WTC11 (cell line): Measurements from ENCODE around the gene NCBP2. TPM values are rescaled to one million over a fixed set of nuclear protein-coding genes. Genes with fewer than 3 reads are reported as not detected.

Experiments used
- ATAC-seq: fragments of 200-7000 bp; cut with Tn5 transposase; 2 replicates; pipeline ENCODE4 v1.10.0; 2021; ENCODE audit warnings: mild to moderate bottlenecking, moderate library complexity
- CTCF ChIA-PET: fragments of 300-600 bp; sonication (Branson Sonifier 250); formaldehyde crosslinking; loops from one replicate; lab custom pipeline; 2021; ENCODE audit warnings: antibody characterized with exemption; lab: Charles Lee
- POLR2A ChIA-PET: fragments of 350-600 bp; sonication (Branson Sonifier 250); formaldehyde crosslinking; loops from one replicate; lab custom pipeline; 2021; ENCODE audit warnings: antibody characterized with exemption; lab: Charles Lee
- DNase-seq: peaks from one replicate; pipeline ENCODE4 v3.0.0; 2021; ENCODE audit warnings: low spot score
- H3K27ac Mint-ChIP-seq: 2 replicates; pipeline ENCODE4 v1.8.0; 2021; ENCODE audit warnings: mixed read lengths
- H3K27me3 Mint-ChIP-seq: 2 replicates; pipeline ENCODE4 v1.8.0; 2021; ENCODE audit warnings: low read depth, mild to moderate bottlenecking, moderate library complexity, mixed read lengths
- H3K36me3 Mint-ChIP-seq: 2 replicates; pipeline ENCODE4 v1.8.0; 2021; ENCODE audit warnings: mixed read lengths
- H3K4me1 Mint-ChIP-seq: 2 replicates; pipeline ENCODE4 v1.8.0; 2022; ENCODE audit warnings: mixed read lengths
- H3K4me3 Mint-ChIP-seq: 2 replicates; pipeline ENCODE4 v1.8.0; 2021; ENCODE audit warnings: mild to moderate bottlenecking, moderate library complexity, mixed read lengths
- H3K9me3 Mint-ChIP-seq: 2 replicates; pipeline ENCODE4 v1.8.0; 2021; ENCODE audit warnings: mixed read lengths
- ATF1 ChIP-seq: sonication (generic); formaldehyde crosslinking; IDR thresholded peaks from 2 replicates; pipeline ENCODE4 v1.8.1; 2023; ENCODE audit warnings: mild to moderate bottlenecking, moderate library complexity, missing genetic modification reagents
- CREB1 ChIP-seq: sonication (generic); formaldehyde crosslinking; IDR thresholded peaks from 2 replicates; pipeline ENCODE4 v1.8.0; 2023; ENCODE audit warnings: mild to moderate bottlenecking, missing genetic modification reagents
- GABPB1 ChIP-seq: sonication (generic); formaldehyde crosslinking; IDR thresholded peaks from 2 replicates; pipeline ENCODE4 v1.8.1; 2023; ENCODE audit warnings: mild to moderate bottlenecking, missing genetic modification reagents
- IRF2 ChIP-seq: sonication (generic); formaldehyde crosslinking; IDR thresholded peaks from 2 replicates; pipeline ENCODE4 v1.8.0; 2022; ENCODE audit warnings: low read depth, missing genetic modification reagents, borderline replicate concordance
- JAZF1 ChIP-seq: fragments of 250-450 bp; sonication (Bioruptor Pico); IDR thresholded peaks from 2 replicates; pipeline ENCODE4 v1.9.0; 2021; ENCODE audit warnings: moderate library complexity, mild to moderate bottlenecking, inconsistent platforms
- SMAD4 ChIP-seq: sonication (generic); formaldehyde crosslinking; IDR thresholded peaks from 2 replicates; pipeline ENCODE4 v1.8.0; 2022; ENCODE audit warnings: mild to moderate bottlenecking, missing genetic modification reagents
- SOX15 ChIP-seq: fragments of 250-450 bp; sonication (Bioruptor Pico); IDR thresholded peaks from 2 replicates; pipeline ENCODE4 v1.9.0; 2021; ENCODE audit warnings: mild to moderate bottlenecking
- ZNF219 ChIP-seq: sonication (generic); formaldehyde crosslinking; IDR thresholded peaks from 2 replicates; pipeline ENCODE4 v1.8.0; 2023; ENCODE audit warnings: missing genetic modification reagents, mild to moderate bottlenecking, borderline replicate concordance
- total RNA-seq: library from RNA; stranded (reverse); gene quantifications from 3 replicates; pipeline ENCODE4 v1.2.3, GENCODE V29; 2021
- TF ChIP-seq, protein P1 (sequence below): sonication (generic); formaldehyde crosslinking; IDR thresholded peaks from 2 replicates; pipeline ENCODE4 v1.8.1; 2023; ENCODE audit warnings: mild to moderate bottlenecking, missing genetic modification reagents, moderate library complexity
- TF ChIP-seq, protein P2 (sequence below): sonication (generic); formaldehyde crosslinking; IDR thresholded peaks from 2 replicates; pipeline ENCODE4 v1.8.0; 2023; ENCODE audit warnings: mild to moderate bottlenecking, missing genetic modification reagents
- TF ChIP-seq, protein P3 (sequence below): fragments of 250-450 bp; sonication (Bioruptor Pico); IDR thresholded peaks from 2 replicates; pipeline ENCODE4 v2.1.2; 2022; ENCODE audit warnings: mild to moderate bottlenecking, moderate library complexity
- TF ChIP-seq, protein P4 (sequence below): fragments of 250-450 bp; sonication (Bioruptor Pico); IDR thresholded peaks from 2 replicates; pipeline ENCODE4 v1.9.0; 2021; ENCODE audit warnings: moderate library complexity, mild to moderate bottlenecking, inconsistent platforms, borderline replicate concordance
- TF ChIP-seq, protein P5 (sequence below): sonication (generic); formaldehyde crosslinking; IDR thresholded peaks from 2 replicates; pipeline ENCODE4 v1.8.1; 2023; ENCODE audit warnings: mild to moderate bottlenecking, moderate library complexity, missing genetic modification reagents
- TF ChIP-seq, protein P6 (sequence below): fragments of 200-600 bp; IDR thresholded peaks from 2 replicates; pipeline ENCODE4 v1.8.0; 2022; ENCODE audit warnings: antibody characterized with exemption
- TF ChIP-seq, protein P7 (sequence below): sonication (generic); formaldehyde crosslinking; IDR thresholded peaks from 2 replicates; pipeline ENCODE4 v1.8.0; 2023; ENCODE audit warnings: missing genetic modification reagents, mild to moderate bottlenecking, borderline replicate concordance

The NCBP2 gene
- total RNA-seq, 1 experiment from 2014 or later, result 96.9 TPM

DNA sequence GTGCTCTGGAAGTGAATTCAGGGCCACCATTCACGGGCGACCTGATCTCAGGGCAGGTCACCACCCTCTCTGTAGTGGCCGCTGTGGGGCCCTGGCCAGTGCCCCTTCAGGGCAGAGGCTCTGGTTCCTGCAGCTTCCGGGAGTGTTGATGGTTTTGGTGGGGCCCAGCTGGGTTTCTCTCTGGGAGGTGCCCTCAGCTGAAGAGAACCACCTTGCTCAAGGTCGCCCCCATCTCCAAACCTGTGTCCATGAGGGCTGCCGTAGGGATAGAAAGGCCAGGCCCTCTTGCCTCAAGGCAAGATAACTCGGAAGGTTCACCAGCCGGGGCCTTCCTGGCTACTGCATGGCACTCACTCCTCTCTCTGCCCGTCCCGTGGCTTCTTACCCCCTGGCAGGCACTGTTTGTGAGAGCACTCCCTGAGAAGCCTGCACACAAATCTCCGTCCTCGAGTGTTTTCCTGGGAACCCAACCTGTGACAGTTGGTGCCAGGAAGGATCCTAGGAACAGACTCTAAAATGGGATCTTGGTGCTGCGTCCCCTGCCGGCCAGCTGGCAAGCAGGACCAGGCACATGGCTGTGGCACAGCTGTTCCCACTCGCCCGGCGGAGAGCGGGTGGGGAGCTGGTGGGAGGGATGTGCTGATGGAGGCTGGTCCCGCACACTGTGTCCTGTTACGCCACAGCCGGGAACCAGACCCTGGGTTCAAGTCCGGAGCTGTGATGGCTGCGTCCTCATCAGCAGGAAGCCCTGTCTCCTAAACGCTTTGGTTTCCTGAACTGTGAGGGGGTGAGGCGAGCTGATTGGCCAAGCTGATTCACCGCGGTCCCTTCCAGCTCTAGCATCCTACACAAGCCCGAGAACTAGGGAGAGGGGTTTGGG is 49.5 kb upstream of the NCBP2 start:
- no peak overlapping the region for H3K27ac Mint-ChIP-seq
- 0 out of 2 replicates have a peak, but pooled peaks cover 2% of the 10 kb centered on the region for H3K9me3 Mint-ChIP-seq
- no peaks in the 10 kb centered on the region for H3K36me3 Mint-ChIP-seq
- ChIA-PET CTCF (interaction anchor here (0.6 to 2.4 kb wide), 4 partner anchors 12 to 196 kb away, joined by 4 to 6 read pairs (median 4); partner anchors contain the start of gene MELTF), POLR2A (no interaction called here)
- H3K4me1 Mint-ChIP-seq, result 0 out of 2 replicates have a peak, but pooled peaks cover 2% of the 10 kb centered on the region
- ATAC-seq (no peak), DNase-seq (no peak)
- no peak overlapping the region for H3K4me3 Mint-ChIP-seq
- H3K27me3 Mint-ChIP-seq, result no peaks in the 10 kb centered on the region; the same call in 1 of the 2 replicates
- TF ChIP-seq IRF2 (CRISPR knock-in tag), result no peak
- TF ChIP-seq JAZF1 (CRISPR knock-in tag), result no peak
- TF ChIP-seq, protein P1, sequence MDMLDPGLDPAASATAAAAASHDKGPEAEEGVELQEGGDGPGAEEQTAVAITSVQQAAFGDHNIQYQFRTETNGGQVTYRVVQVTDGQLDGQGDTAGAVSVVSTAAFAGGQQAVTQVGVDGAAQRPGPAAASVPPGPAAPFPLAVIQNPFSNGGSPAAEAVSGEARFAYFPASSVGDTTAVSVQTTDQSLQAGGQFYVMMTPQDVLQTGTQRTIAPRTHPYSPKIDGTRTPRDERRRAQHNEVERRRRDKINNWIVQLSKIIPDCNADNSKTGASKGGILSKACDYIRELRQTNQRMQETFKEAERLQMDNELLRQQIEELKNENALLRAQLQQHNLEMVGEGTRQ (CRISPR knock-in tag), result no peak
- no peak for TF ChIP-seq GABPB1
- TF ChIP-seq, protein P2, sequence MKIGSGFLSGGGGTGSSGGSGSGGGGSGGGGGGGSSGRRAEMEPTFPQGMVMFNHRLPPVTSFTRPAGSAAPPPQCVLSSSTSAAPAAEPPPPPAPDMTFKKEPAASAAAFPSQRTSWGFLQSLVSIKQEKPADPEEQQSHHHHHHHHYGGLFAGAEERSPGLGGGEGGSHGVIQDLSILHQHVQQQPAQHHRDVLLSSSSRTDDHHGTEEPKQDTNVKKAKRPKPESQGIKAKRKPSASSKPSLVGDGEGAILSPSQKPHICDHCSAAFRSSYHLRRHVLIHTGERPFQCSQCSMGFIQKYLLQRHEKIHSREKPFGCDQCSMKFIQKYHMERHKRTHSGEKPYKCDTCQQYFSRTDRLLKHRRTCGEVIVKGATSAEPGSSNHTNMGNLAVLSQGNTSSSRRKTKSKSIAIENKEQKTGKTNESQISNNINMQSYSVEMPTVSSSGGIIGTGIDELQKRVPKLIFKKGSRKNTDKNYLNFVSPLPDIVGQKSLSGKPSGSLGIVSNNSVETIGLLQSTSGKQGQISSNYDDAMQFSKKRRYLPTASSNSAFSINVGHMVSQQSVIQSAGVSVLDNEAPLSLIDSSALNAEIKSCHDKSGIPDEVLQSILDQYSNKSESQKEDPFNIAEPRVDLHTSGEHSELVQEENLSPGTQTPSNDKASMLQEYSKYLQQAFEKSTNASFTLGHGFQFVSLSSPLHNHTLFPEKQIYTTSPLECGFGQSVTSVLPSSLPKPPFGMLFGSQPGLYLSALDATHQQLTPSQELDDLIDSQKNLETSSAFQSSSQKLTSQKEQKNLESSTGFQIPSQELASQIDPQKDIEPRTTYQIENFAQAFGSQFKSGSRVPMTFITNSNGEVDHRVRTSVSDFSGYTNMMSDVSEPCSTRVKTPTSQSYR (CRISPR knock-in tag), result no peak
- TF ChIP-seq, protein P3, sequence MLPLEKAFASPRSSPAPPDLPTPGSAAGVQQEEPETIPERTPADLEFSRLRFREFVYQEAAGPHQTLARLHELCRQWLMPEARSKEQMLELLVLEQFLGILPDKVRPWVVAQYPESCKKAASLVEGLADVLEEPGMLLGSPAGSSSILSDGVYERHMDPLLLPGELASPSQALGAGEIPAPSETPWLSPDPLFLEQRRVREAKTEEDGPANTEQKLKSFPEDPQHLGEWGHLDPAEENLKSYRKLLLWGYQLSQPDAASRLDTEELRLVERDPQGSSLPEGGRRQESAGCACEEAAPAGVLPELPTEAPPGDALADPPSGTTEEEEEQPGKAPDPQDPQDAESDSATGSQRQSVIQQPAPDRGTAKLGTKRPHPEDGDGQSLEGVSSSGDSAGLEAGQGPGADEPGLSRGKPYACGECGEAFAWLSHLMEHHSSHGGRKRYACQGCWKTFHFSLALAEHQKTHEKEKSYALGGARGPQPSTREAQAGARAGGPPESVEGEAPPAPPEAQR (CRISPR knock-in tag), result no peak
- no peak for TF ChIP-seq ATF1 (CRISPR knock-in tag)
- TF ChIP-seq, protein P4, sequence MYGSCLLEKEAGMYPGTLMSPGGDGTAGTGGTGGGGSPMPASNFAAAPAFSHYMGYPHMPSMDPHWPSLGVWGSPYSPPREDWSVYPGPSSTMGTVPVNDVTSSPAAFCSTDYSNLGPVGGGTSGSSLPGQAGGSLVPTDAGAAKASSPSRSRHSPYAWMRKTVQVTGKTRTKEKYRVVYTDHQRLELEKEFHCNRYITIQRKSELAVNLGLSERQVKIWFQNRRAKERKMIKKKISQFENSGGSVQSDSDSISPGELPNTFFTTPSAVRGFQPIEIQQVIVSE (CRISPR knock-in tag), result no peak
- TF ChIP-seq, protein P5, sequence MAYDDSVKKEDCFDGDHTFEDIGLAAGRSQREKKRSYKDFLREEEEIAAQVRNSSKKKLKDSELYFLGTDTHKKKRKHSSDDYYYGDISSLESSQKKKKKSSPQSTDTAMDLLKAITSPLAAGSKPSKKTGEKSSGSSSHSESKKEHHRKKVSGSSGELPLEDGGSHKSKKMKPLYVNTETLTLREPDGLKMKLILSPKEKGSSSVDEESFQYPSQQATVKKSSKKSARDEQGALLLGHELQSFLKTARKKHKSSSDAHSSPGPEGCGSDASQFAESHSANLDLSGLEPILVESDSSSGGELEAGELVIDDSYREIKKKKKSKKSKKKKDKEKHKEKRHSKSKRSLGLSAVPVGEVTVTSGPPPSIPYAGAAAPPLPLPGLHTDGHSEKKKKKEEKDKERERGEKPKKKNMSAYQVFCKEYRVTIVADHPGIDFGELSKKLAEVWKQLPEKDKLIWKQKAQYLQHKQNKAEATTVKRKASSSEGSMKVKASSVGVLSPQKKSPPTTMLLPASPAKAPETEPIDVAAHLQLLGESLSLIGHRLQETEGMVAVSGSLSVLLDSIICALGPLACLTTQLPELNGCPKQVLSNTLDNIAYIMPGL, result no peak
- no peak for TF ChIP-seq ZNF219
- TF ChIP-seq, protein P6, sequence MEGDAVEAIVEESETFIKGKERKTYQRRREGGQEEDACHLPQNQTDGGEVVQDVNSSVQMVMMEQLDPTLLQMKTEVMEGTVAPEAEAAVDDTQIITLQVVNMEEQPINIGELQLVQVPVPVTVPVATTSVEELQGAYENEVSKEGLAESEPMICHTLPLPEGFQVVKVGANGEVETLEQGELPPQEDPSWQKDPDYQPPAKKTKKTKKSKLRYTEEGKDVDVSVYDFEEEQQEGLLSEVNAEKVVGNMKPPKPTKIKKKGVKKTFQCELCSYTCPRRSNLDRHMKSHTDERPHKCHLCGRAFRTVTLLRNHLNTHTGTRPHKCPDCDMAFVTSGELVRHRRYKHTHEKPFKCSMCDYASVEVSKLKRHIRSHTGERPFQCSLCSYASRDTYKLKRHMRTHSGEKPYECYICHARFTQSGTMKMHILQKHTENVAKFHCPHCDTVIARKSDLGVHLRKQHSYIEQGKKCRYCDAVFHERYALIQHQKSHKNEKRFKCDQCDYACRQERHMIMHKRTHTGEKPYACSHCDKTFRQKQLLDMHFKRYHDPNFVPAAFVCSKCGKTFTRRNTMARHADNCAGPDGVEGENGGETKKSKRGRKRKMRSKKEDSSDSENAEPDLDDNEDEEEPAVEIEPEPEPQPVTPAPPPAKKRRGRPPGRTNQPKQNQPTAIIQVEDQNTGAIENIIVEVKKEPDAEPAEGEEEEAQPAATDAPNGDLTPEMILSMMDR, result no peak

DNA sequence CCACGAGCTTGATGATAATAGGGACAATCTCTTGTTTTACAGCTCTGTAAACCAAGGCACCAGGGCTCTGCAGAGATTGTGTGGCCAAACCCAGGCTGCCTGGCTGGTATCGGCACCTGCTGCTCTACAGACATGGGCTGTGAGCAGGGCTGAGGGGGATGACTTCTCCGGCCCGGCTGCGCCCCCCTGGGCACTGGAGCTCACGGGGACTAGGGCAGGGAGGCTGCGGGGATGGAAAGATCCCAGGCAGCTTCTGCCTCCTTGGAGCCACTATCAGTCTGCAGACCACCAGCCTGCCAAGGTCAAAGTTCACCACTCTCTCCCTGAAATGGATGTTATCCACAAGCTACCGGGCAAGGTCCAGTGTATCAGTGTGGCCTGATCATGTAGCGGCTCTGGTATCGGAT is 48.3 kb upstream of the NCBP2 start:
- no peaks in the 10 kb centered on the region; the same call in 1 of the 2 replicates for H3K27me3 Mint-ChIP-seq
- DNase-seq (no peak), ATAC-seq (no peak)
- no peak overlapping the region for H3K4me3 Mint-ChIP-seq
- peaks cover 8% of the 10 kb centered on the region; the same call in 1 of the 2 replicates for H3K9me3 Mint-ChIP-seq
- TF ChIP-seq CREB1 (CRISPR knock-in tag) (no peak), SOX15 (CRISPR knock-in tag) (no peak), SMAD4 (CRISPR knock-in tag) (no peak)
- TF ChIP-seq, protein P3 (CRISPR knock-in tag), result no peak
- TF ChIP-seq, protein P7, sequence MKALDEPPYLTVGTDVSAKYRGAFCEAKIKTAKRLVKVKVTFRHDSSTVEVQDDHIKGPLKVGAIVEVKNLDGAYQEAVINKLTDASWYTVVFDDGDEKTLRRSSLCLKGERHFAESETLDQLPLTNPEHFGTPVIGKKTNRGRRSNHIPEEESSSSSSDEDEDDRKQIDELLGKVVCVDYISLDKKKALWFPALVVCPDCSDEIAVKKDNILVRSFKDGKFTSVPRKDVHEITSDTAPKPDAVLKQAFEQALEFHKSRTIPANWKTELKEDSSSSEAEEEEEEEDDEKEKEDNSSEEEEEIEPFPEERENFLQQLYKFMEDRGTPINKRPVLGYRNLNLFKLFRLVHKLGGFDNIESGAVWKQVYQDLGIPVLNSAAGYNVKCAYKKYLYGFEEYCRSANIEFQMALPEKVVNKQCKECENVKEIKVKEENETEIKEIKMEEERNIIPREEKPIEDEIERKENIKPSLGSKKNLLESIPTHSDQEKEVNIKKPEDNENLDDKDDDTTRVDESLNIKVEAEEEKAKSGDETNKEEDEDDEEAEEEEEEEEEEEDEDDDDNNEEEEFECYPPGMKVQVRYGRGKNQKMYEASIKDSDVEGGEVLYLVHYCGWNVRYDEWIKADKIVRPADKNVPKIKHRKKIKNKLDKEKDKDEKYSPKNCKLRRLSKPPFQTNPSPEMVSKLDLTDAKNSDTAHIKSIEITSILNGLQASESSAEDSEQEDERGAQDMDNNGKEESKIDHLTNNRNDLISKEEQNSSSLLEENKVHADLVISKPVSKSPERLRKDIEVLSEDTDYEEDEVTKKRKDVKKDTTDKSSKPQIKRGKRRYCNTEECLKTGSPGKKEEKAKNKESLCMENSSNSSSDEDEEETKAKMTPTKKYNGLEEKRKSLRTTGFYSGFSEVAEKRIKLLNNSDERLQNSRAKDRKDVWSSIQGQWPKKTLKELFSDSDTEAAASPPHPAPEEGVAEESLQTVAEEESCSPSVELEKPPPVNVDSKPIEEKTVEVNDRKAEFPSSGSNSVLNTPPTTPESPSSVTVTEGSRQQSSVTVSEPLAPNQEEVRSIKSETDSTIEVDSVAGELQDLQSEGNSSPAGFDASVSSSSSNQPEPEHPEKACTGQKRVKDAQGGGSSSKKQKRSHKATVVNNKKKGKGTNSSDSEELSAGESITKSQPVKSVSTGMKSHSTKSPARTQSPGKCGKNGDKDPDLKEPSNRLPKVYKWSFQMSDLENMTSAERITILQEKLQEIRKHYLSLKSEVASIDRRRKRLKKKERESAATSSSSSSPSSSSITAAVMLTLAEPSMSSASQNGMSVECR, result no peak
- no peak overlapping the region for H3K27ac Mint-ChIP-seq
- POLR2A ChIA-PET, result no interaction called here
- no peaks in the 10 kb centered on the region for H3K36me3 Mint-ChIP-seq
- H3K4me1 Mint-ChIP-seq, result 0 out of 2 replicates have a peak, but pooled peaks cover 2% of the 10 kb centered on the region
- CTCF ChIA-PET, result interaction anchor here (0.5 to 2.4 kb wide), 2 partner anchors 11 to 512 kb away, joined by 3 to 5 read pairs; no protein-coding TSS in a partner anchor
